Esophagus squamous epithelium (tissue), 4 donors: Measurements from ENCODE around the gene SEPTIN14.

Experiments
- POLR2A ChIP-seq, 4 donors: fragments of 450-650 bp; IDR thresholded peaks; one replicate each; pipeline ENCODE4 v1.6.1; 2017; ENCODE audit warnings: antibody characterized with exemption in 4 of 4, mild to moderate bottlenecking in 4 of 4, moderate library complexity in 3 of 4
- TF ChIP-seq, protein P1 (sequence below), 6 experiments: fragments of 450-650 bp in 4 of 6; fragments of 200-600 bp in 2 of 6; sonication (generic) in 2 of 6; IDR thresholded peaks; one replicate each; pipeline ENCODE4 v1.5.1; 2016 to 2019; ENCODE audit warnings: antibody characterized with exemption in 6 of 6, mild to moderate bottlenecking in 4 of 6, moderate library complexity in 4 of 6

DNA sequence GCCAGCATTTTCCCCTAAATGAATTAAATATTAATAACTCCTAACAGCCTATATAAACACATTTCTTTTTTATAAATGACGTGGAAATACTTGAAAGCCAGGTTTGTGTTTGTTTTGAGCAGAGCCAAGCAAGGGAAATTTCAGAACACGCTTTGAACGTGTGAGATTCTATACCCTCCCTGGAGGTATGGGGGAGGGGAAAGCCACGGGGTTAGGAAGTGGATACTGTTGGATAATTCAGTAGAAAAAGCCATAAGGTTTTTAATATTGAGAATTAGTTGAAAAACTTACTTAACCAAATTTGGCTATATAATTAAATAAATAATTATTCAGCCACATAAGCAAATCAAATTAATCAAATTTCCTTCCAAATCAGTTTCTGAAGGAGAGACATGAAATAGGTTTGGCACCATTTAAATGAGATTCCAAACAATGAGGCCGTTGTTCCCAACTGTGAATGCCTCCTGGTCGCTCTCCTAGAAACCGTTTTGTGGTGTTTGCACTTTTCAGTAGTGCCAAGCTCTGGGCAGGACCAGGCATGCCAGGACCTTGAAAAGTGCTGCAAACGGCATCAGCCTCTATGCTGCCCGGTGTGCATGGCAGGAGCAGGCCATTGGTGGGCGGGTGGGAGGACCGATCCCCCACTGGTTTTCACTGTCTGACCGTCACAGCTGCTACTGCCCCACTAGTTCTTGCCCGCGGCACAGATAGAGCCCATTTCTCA lies 88.1 kb downstream of the SEPTIN14 start:
- TF ChIP-seq, protein P1, sequence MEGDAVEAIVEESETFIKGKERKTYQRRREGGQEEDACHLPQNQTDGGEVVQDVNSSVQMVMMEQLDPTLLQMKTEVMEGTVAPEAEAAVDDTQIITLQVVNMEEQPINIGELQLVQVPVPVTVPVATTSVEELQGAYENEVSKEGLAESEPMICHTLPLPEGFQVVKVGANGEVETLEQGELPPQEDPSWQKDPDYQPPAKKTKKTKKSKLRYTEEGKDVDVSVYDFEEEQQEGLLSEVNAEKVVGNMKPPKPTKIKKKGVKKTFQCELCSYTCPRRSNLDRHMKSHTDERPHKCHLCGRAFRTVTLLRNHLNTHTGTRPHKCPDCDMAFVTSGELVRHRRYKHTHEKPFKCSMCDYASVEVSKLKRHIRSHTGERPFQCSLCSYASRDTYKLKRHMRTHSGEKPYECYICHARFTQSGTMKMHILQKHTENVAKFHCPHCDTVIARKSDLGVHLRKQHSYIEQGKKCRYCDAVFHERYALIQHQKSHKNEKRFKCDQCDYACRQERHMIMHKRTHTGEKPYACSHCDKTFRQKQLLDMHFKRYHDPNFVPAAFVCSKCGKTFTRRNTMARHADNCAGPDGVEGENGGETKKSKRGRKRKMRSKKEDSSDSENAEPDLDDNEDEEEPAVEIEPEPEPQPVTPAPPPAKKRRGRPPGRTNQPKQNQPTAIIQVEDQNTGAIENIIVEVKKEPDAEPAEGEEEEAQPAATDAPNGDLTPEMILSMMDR (IDR thresholded peaks at IDR 0.05): no peak
- no peak for TF ChIP-seq POLR2A (IDR thresholded peaks at IDR 0.05)
